Measurements from ENCODE around the gene KCNJ15.
"Not testable (repeated sequence)": the region's sequence is repeated elsewhere in the genome, so short reads cannot be mapped to it uniquely, and the experiment has no call there.

KCNJ15 gene

DNA sequence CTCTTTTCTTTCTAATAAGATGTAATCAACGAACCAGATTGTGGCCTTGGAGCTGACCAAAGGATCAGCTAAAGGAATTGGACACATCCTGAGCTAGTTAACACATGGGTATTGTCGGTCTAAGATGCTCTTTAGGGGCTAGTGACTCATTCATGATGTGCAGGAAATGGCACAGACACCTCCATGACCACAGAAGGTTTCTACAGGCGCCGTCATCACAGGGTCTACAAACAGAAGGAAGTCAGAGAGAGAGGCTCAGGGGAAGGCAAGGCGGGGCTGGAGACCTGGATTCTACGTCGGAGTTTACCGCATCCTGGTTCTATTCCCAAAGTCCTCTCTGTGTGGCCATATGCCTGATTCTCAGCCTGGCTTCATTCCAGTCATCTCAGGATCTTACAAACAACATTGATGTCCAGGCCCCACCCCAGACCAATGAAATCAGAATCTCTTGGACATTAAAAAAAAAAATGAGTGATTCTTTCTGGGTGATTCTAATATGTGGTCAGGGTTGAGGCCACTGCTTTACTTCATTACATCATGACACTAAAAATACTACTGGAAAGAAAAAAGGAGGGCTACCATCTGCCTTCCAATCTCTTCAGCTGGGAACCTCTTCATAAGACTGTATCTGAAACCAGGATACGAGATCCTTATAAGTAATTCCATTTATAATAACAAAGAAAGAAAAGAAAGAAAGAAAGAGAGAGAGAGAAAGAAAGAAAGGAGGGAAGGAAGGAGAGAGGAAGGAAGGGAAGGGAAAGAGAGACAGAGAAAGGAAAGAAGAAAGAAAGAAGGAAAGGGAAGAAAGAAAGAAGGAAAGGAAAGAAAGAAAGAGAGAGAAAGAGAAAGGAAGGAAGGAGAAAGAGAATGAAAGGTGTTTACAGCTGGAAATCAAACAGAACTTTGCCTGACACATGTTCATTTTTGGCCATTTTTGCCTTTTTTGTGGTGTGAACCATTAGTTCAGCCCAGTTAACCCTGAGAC, 11.6 kb upstream of the KCNJ15 start:
- no peak for DNase-seq

- no peak for DNase-seq
Observed at GRCh38 chr21:38246511-38246910, 10.3 kb upstream of the KCNJ15 start.

DNA sequence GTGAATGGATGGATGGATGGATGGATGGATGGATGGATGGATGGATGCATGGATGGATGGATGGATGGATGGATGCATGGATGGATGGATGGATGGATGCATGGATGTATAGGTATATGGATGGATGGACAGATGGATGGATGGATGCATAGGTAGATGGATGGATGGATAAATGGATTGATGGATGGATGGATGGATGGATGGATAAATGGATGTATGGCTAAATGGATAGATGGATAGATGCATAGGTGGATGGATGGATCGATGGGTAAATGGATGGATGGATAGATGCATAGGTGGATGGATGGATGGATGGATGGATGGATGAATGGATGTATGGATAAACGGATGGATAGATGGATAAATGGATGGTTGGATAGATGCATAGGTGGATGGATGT, 9.7 kb upstream of the KCNJ15 start:
- not testable (repeated sequence) for DNase-seq

GRCh38 chr21:38247738-38248510, 8.9 kb upstream of the KCNJ15 start:
- DNase-seq, result no peak

- DNase-seq, result no peak
Observed at GRCh38 chr21:38249256-38249655, 7.5 kb upstream of the KCNJ15 start.

GRCh38 chr21:38249696-38250278, 7.0 kb upstream of the KCNJ15 start:
- DNase-seq, result no peak

- no peak for DNase-seq
Observed at GRCh38 chr21:38250991-38251418, 5.8 kb upstream of the KCNJ15 start.

DNA sequence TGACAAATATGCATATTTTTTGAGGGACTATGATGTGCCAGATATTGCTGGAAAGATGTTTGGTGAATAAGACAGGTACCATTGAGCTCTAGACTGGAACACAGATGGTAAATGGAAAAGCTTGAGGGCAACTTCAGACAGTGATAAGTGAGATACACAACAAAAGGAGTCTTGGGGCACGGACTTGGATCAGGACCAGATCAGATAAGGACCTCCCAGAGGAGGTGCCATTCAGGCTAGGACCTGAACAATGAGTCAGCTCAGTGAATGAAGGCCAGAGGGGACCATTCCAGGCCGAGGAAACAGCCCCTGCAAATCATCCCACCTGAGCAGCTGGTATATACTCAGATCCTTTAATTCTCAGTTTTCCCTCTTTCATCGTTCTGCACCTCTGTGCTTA, 1.8 kb upstream of the KCNJ15 start:
- no peak for DNase-seq

GRCh38 chr21:38255571-38256117, 1.1 kb upstream of the KCNJ15 start:
- DNase-seq, result no peak

DNA sequence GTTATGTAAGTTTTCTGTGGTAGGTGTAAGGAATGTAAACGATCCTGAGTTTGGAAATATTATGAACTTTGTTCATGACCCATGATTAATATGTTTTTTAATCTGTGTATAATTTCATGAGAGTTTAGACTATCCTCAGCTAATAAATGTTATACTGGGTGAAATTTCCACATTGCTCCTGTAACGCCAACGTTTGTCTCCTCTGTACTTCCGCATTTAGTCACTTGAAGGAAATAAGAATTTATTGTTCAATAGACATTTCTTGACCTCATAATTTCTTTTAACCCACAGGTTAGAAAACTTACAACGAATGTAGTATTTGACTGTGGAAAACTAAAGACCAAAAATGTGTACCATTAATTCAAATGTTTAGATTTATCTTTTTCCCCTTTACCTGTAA, 876 bp downstream of the KCNJ15 start:
- no peak for DNase-seq

GRCh38 chr21:38258521-38259485, 2.0 kb downstream of the KCNJ15 start:
- DNase-seq, result no peak

DNA sequence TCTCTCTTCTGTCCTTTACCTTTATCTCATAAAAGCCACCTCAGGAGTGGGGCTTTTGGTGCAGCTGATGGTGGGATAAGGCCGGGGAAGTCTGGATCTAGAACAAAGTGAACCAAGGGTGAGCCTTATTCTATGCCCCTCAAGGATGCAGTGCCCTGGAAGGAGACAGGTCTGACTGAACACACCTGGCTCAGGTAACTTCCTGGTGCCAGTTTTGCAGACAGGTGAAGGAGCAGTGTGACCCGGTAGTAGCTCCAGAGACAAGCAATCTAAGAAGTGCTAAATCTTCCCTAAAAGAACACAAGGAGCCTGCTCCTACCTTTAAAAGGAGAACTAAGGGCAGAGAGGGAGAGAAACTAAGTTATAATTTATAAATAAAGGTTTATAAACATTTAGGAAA, 2.9 kb downstream of the KCNJ15 start:
- no peak for DNase-seq

DNA sequence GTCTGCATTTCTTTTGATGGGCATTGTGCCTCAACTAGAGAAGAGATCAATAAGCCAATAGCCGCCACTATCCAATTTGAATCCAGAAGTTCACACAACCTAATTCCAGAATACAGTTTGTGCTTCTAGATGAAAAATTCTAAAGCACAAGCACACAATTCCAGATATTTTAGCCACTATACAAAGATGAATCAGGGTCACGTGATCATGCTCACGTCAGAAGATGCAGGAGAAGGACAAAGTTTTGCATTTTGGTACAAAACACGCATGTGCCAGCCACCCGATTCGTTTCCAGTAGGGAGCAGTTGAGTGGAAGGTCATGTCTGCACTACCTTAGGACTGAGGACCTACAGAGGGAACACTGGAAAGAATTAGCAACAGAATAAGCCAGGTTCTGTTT, 3.6 kb downstream of the KCNJ15 start:
- DNase-seq, result no peak

DNA sequence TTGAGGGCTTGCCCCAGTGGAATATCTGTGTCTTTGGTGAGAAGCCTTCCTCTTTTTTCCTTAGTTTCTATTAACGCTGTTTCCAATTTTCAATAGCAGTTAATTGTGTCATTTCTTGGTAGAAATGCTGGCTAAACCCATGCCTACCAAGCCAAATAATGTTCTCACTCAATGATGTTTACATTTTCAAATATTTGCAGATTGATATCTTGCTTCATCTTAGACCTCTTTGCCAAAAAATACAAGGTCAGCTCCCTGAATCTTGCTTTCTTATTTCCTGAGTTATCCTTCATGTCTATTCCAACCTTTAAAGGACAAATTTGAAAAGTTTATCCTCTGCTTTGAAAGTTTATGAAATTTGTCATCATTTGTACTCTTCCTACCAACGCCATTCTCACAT, 5.1 kb downstream of the KCNJ15 start:
- no peak for DNase-seq

GRCh38 chr21:38263493-38263892, 6.7 kb downstream of the KCNJ15 start:
- no peak for DNase-seq

DNA sequence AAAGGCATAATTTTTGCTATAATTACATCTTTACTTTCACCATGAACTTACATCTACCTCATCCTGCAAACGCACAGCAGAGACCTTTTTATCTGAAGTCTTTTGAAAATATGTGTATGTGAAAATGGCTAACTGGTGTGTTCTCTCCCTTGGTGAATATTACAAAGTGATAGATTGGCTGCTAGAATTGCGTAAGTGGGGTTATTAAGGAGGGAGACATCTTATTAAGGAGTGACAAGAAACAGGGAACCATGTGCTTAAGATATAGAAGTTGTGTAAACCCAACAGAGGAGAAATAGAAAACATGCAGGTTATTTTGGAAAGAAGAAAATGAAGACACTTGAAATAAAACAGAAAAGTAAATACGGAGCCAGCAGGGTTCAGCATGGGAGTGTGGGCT, 7.8 kb downstream of the KCNJ15 start:
- no peak for DNase-seq

GRCh38 chr21:38265166-38265565, 8.4 kb downstream of the KCNJ15 start:
- no peak for DNase-seq

DNA sequence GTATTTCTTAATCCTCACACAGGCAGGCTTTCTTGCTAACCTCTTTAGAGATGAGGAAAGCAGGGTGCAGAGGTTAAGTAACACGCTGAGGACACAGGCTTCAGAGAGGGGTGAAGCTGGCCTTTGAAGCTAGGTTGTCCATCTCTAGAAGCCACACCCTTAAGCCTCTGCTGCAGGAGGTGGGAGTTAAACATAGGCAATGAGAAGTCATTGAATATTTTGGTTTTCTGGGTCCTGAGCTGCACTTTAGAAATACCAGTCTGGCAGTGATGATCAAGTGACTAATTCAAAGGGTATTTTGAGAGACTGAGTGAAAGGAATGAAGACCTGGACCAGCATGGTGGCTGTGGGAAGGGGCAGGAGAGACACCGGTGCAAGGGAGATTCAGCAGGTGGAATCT, 9.9 kb downstream of the KCNJ15 start:
- no peak for DNase-seq

- no peak for DNase-seq
Observed at GRCh38 chr21:38267136-38267755, 10.5 kb downstream of the KCNJ15 start.

GRCh38 chr21:38267991-38268863, 11.4 kb downstream of the KCNJ15 start:
- no peak for DNase-seq

Data from NCI-H446 treated with DMSO at 0.1 percent for 48 hours (cell line).